22Rv1 (cell line): Measurements from ENCODE around the gene WWC2.

ENCODE experiments used
- ZFX ChIP-seq: fragments of 450-650 bp; IDR thresholded peaks from 2 replicates; pipeline ENCODE4 v1.6.1; 2017; ENCODE audit warnings: antibody characterized with exemption, borderline replicate concordance
- TF ChIP-seq, protein P1 (sequence below): fragments of 450-650 bp; IDR thresholded peaks from 2 replicates; pipeline ENCODE4 v1.5.1; 2017; ENCODE audit warnings: mild to moderate bottlenecking

DNA sequence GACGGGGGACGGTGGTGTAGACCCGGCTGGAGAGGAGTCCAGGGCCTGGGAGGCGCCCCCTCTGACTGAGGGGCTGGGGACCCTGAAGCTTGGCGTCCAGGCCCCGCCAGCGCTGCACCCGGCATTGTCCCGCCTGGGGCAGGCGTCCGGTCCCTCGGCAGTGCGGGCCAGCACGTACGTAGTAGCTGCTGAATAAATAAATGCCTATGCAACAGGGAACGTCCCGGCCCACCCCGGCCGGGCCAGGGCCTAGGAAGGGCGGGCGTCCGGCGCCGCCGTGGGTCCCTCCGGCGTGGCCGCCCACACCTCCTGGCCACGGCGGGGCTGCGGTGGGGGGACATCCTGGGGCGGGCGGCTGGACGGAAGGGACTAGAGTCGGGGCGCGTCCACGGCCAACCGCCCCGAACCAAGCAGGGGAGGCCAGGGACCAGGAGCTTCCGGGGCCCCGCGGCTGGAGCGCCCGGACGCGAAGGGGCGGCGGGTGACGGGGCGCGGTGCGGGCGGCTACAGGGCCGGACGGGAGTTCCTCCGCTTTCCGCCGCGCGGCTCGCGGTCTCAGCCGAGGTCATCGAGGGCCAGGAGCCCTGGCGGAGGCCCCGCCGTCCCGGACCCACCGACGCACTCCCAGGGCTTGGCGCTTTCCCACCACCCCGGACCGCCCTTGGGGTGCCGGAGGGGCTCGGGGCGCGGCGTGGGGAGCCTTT lies 886 bp upstream of the WWC2 start:
- TF ChIP-seq, protein P1, sequence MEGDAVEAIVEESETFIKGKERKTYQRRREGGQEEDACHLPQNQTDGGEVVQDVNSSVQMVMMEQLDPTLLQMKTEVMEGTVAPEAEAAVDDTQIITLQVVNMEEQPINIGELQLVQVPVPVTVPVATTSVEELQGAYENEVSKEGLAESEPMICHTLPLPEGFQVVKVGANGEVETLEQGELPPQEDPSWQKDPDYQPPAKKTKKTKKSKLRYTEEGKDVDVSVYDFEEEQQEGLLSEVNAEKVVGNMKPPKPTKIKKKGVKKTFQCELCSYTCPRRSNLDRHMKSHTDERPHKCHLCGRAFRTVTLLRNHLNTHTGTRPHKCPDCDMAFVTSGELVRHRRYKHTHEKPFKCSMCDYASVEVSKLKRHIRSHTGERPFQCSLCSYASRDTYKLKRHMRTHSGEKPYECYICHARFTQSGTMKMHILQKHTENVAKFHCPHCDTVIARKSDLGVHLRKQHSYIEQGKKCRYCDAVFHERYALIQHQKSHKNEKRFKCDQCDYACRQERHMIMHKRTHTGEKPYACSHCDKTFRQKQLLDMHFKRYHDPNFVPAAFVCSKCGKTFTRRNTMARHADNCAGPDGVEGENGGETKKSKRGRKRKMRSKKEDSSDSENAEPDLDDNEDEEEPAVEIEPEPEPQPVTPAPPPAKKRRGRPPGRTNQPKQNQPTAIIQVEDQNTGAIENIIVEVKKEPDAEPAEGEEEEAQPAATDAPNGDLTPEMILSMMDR, result no peak
- TF ChIP-seq ZFX, result no peak
